C4-2B (cell line): ENCODE results near the gene TTC31.

Source experiments
- CTCF ChIP-seq: fragments of 450-650 bp; conservative IDR thresholded peaks from 2 replicates; pipeline ENCODE4 v1.5.1; 2017; ENCODE audit warnings: mild to moderate bottlenecking
- ZFX ChIP-seq: fragments of 450-650 bp; IDR thresholded peaks from 2 replicates; pipeline ENCODE4 v1.6.1; 2017

GRCh38 chr2:74501335-74502071 is 18.6 kb downstream of the TTC31 start:
- TF ChIP-seq CTCF (no peak), ZFX (no peak)
